Gastroesophageal sphincter (tissue), 3 donors: ENCODE data around the gene CFAP100.

Source experiments
- CTCF ChIP-seq, 4 experiments: fragments of 200-600 bp in 2 of 4; fragments of 450-650 bp in 2 of 4; sonication (generic) in 1 of 4; IDR thresholded peaks; one replicate each; pipeline ENCODE4 v1.5.1; 2017 to 2019; ENCODE audit warnings: antibody characterized with exemption in 4 of 4, mild to moderate bottlenecking in 2 of 4, moderate library complexity in 2 of 4
- EP300 ChIP-seq: sonication (generic); formaldehyde crosslinking; IDR thresholded peaks from one replicate; pipeline ENCODE4 v1.6.1; 2017; ENCODE audit warnings: antibody characterized with exemption, mild to moderate bottlenecking
- POLR2A ChIP-seq, 2 donors: fragments of 450-650 bp; IDR thresholded peaks; one replicate each; pipeline ENCODE4 v1.6.1; 2017; ENCODE audit warnings: antibody characterized with exemption in 2 of 2, mild to moderate bottlenecking in 2 of 2, moderate library complexity in 1 of 2
- POLR2AphosphoS5 ChIP-seq: sonication (generic); formaldehyde crosslinking; IDR thresholded peaks from one replicate; pipeline ENCODE4 v1.6.1; 2017; ENCODE audit warnings: antibody characterized with exemption

- TF ChIP-seq CTCF (IDR thresholded peaks at IDR 0.05) (no peak), POLR2A (IDR thresholded peaks at IDR 0.05) (no peak), EP300 (no peak), POLR2AphosphoS5 (no peak)
These were observed 47.6 kb downstream of the CFAP100 start for GRCh38 chr3:126442094-126442855.
